ENCODE results near the gene FBXW11. TPM values are rescaled to one million over a fixed set of nuclear protein-coding genes. Genes with fewer than 3 reads are reported as not detected.

Gene FBXW11
- total and polyA plus RNA-seq, 2 of the 13 experiments (the other 11 are each of a cell fraction or from before 2014, with no cell fraction given) = 31.7 to 53.6 TPM

GRCh38 chr5:171830686-171831085 is 175.8 kb downstream of the FBXW11 start (continued):
- TF ChIP-seq ATF5 (CRISPR knock-in tag; IDR thresholded peaks at IDR 0.05; ENCODE audit: low read depth) = no peak
- TF ChIP-seq ZBTB21 (CRISPR knock-in tag; IDR thresholded peaks at IDR 0.05) = no peak
- no peak for TF ChIP-seq HDAC1 (CRISPR knock-in tag; IDR thresholded peaks at IDR 0.05)
- no peak for TF ChIP-seq MED1 (CRISPR knock-in tag; IDR thresholded peaks at IDR 0.05)
- no peak for TF ChIP-seq MAFF (IDR thresholded peaks at IDR 0.05; ENCODE audit: low read depth, low read length)
- no peak for TF ChIP-seq ZBED4 (CRISPR knock-in tag; IDR thresholded peaks at IDR 0.05; ENCODE audit: borderline replicate concordance)
- no peak for TF ChIP-seq ARNT2 (CRISPR knock-in tag; IDR thresholded peaks at IDR 0.05; ENCODE audit: low read depth)
- TF ChIP-seq SMAD9 (CRISPR knock-in tag; IDR thresholded peaks at IDR 0.05) = no peak
- no peak for TF ChIP-seq MAFG (CRISPR knock-in tag; IDR thresholded peaks at IDR 0.05)
- no peak for TF ChIP-seq MIXL1 (CRISPR knock-in tag; IDR thresholded peaks at IDR 0.05)
- no peak for TF ChIP-seq RAD51 (IDR thresholded peaks at IDR 0.05; ENCODE audit: borderline replicate concordance)

GRCh38 chr5:171827162-171827561 is 179.3 kb downstream of the FBXW11 start:
- BruUV-seq (replicated peaks) = no TSS peak
- 84% methylated on average over 9 of the region's 9 CpGs for WGBS (ENCODE audit: low lambda C conversion rate)
- FAIRE-seq = no peak
- TF ChIP-seq ZBTB4 (CRISPR knock-in tag; IDR thresholded peaks at IDR 0.05; ENCODE audit: borderline replicate concordance) (no peak), ARID5B (CRISPR knock-in tag; IDR thresholded peaks at IDR 0.05) (no peak)

More at GRCh38 chr5:171827162-171827561, 179.3 kb downstream of the FBXW11 start:
- no peak overlapping the region for H3K4me2 ChIP-seq (ENCODE audit: low read depth, low read length)
- H4K20me1 ChIP-seq (ENCODE audit: insufficient read depth, low read length) = no peaks in the 10 kb centered on the region
- H3K9ac ChIP-seq (ENCODE audit: insufficient read depth, low read depth, low read length) = no peak overlapping the region
- H3K4me3 ChIP-seq (replicated peaks in 1 of 3; ENCODE audit: insufficient read depth in 1 of 3, low read depth in 2 of 3, low read length in 3 of 3) = no peak overlapping the region
- H3K9me3 ChIP-seq (ENCODE audit: low read length) = no peaks in the 10 kb centered on the region
- no peak overlapping the region for H2AFZ ChIP-seq (ENCODE audit: low read length)
- ATAC-seq = no peak
- ChIA-PET CTCF (ENCODE audit: low intra/inter-chr PET ratio, low total read pairs) (no interaction called here), POLR2A (no interaction called here)
- no peaks in the 10 kb centered on the region for H3K79me2 ChIP-seq (ENCODE audit: insufficient read depth, low read length)
- H3K27ac ChIP-seq (ENCODE audit: extremely low read length, insufficient read depth, low read length) = no peak overlapping the region
- H3K27me3 ChIP-seq (ENCODE audit: control insufficient read depth in 1 of 2, insufficient read depth in 2 of 2, low read length in 2 of 2) = no peaks in the 10 kb centered on the region
- in situ Hi-C loops (cut with HindIII; ENCODE audit: extremely low pct_ligation_motif_present, low pct_unique_long_range_greater_than_20kb) = no loop called here
- no peaks in the 10 kb centered on the region for H3K4me1 ChIP-seq (ENCODE audit: insufficient read depth, low read length)
- no peak for DNase-seq (ENCODE audit: low spot score)
- intact Hi-C loops (cut with micrococcal nuclease; ENCODE audit: unreplicated experiment) = no loop called here
- H3K36me3 ChIP-seq (replicated peaks in 1 of 2; ENCODE audit: control insufficient read depth in 1 of 2, insufficient read depth in 2 of 2, low read length in 2 of 2) = no peaks in the 10 kb centered on the region

Measured in HepG2 (cell line).